Spleen (tissue), 11 donors: ENCODE measurements around the gene SORCS2. TPM values are rescaled to one million over a fixed set of nuclear protein-coding genes. Genes with fewer than 3 reads are reported as not detected.

ENCODE experiments used
- DNase-seq: peaks from one replicate; pipeline ENCODE4 v3.0.0-alpha.2; 2020
- H3K27ac ChIP-seq, 8 donors: fragments of 200-600 bp; sonication (generic) in 7 of 8; 1 replicate in 4 of 8; 2 replicates in 4 of 8; pipeline versions ENCODE4 v1.5.0 to v1.8.0; 2016 to 2021; ENCODE audit warnings: inconsistent platforms in 4 of 8, mild to moderate bottlenecking in 4 of 8, moderate library complexity in 1 of 8
- H3K27me3 ChIP-seq, 7 donors: fragments of 200-600 bp; sonication (generic) in 6 of 7; replicated peaks in 1 of 7; 1 replicate in 4 of 7; 2 replicates in 3 of 7; pipeline versions ENCODE4 v1.5.0 to v1.8.0; 2016 to 2021; ENCODE audit warnings: inconsistent platforms in 3 of 7, mild to moderate bottlenecking in 1 of 7
- H3K36me3 ChIP-seq, 6 donors: fragments of 200-600 bp; sonication (generic) in 5 of 6; 1 replicate in 4 of 6; 2 replicates in 2 of 6; pipeline versions ENCODE4 v1.5.0 to v1.8.0; 2016 to 2021; ENCODE audit warnings: inconsistent platforms in 2 of 6
- H3K4me1 ChIP-seq, 6 donors: fragments of 200-600 bp; sonication (generic) in 5 of 6; 1 replicate in 3 of 6; 2 replicates in 3 of 6; pipeline versions ENCODE4 v1.5.0 to v1.8.0; 2016 to 2021; ENCODE audit warnings: inconsistent platforms in 3 of 6
- H3K4me3 ChIP-seq, 8 donors: fragments of 200-600 bp; sonication (generic) in 7 of 8; 1 replicate in 4 of 8; 2 replicates in 4 of 8; pipeline versions ENCODE4 v1.5.0 to v1.8.0; 2016 to 2021; ENCODE audit warnings: inconsistent platforms in 4 of 8, mild to moderate bottlenecking in 4 of 8, moderate library complexity in 2 of 8
- H3K9me3 ChIP-seq, 8 donors: fragments of 200-600 bp; sonication (generic) in 7 of 8; 1 replicate in 4 of 8; 2 replicates in 4 of 8; pipeline versions ENCODE4 v1.5.0 to v1.8.0; 2016 to 2021; ENCODE audit warnings: inconsistent platforms in 4 of 8
- POLR2A ChIP-seq, 3 donors: fragments of 450-650 bp; IDR thresholded peaks; one replicate each; pipeline ENCODE4 v1.5.1; 2017; ENCODE audit warnings: antibody characterized with exemption in 3 of 3, mild to moderate bottlenecking in 1 of 3
- POLR2AphosphoS5 ChIP-seq, 3 donors: sonication (generic); formaldehyde crosslinking; IDR thresholded peaks; one replicate each; pipeline ENCODE4 v1.5.1; 2017; ENCODE audit warnings: antibody characterized with exemption in 3 of 3
- WGBS, 5 donors: extraction: QIAGEN DNeasy Blood & Tissue Kit in 3 of 5; methylation state at CpG; one replicate each; pipeline versions ENCODE4 v1.1.5 to v1.1.7; 2013 to 2018; 5-methylcytosine and 5-hydroxymethylcytosine counted together
- intact Hi-C: fragments of 100-400 bp; cut with DNase I; formaldehyde crosslinking; loops from one replicate; pipeline ENCODE4 v1.15.0; 2023; ENCODE audit warnings: low total_unique reads
- polyA plus RNA-seq, 3 donors: library from polyadenylated mRNA; stranded (reverse); fragments of 200-250 nt; gene quantifications; one replicate each; pipeline ENCODE4 v1.2.1, GENCODE V29; 2013
- total RNA-seq, 7 donors: library from RNA; depleted of rRNA in 3 of 7; stranded (reverse); fragments of >200 nt in 3 of 7; fragmentation: NEBNext Ultra II Directional in 4 of 7; extraction: Animal tissue kit (Norgen Biotek cat#: 25700) in 4 of 7; gene quantifications; one replicate each; pipeline versions ENCODE4 v1.1.0 to v1.2.1, GENCODE V29; 2016 to 2021
- TF ChIP-seq, protein P1 (sequence below), 11 experiments: fragments of 200-600 bp in 7 of 11; fragments of 450-650 bp in 4 of 11; sonication (generic) in 4 of 11; IDR thresholded peaks in 8 of 11; conservative IDR thresholded peaks in 3 of 11; 1 replicate in 7 of 11; 2 replicates in 4 of 11; pipeline versions ENCODE4 v1.4.0 to v1.8.0; 2016 to 2021; ENCODE audit warnings: antibody characterized with exemption in 11 of 11, inconsistent platforms in 4 of 11, mild to moderate bottlenecking in 1 of 11
- donor health status: healthy with polysubstance abuse.
- donor health status: DM: no; HTN: no; CAD: no; lungs with moderate emphysema.
- donor health status: DM: no; HTN: no; CAD: no.
- donor health status: Bipolar disorder and iron deficiency.
- donor health status: healthy.
- donor health status: DM: no; HTN: no; CAD: no.
- donor health status: DM: yes; HTN: yes; CAD: no.

The SORCS2 gene
- total and polyA plus RNA-seq, 10 donors = 0.33 to 1.6 (median 0.60) TPM

DNA sequence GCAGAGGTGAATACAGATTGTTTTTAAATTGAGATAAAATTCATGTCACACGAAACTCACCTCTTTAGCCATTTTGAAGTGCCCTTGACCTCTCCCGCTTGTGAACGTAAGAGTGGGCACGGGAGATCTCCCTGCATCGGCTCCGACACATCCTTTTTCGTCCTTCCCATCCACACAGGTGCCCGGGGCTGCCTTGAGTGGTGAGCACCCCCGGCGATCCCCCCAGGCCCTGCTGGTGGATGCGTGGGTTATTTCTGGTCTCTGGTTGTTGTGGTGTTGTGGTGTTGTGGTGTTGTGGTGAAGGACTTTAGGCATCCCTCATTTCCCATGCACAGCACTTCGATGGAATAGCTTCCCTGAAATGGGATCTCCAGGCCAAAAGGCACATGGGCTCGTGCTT is 196.3 kb downstream of the SORCS2 start:
- Histone ChIP-seq H3K4me1 (no peaks in the 10 kb centered on the region), H3K36me3 (no peaks in the 10 kb centered on the region), H3K27me3 (peaks cover 0 to 29% (median 0%) of the 10 kb centered on the region in 7 donors), H3K27ac (no peak overlapping the region), H3K9me3 (no peaks in the 10 kb centered on the region), H3K4me3 (no peak overlapping the region)
- TF ChIP-seq POLR2A (IDR thresholded peaks at IDR 0.05) (no peak), POLR2AphosphoS5 (IDR thresholded peaks at IDR 0.05) (no peak)
- TF ChIP-seq, protein P1, sequence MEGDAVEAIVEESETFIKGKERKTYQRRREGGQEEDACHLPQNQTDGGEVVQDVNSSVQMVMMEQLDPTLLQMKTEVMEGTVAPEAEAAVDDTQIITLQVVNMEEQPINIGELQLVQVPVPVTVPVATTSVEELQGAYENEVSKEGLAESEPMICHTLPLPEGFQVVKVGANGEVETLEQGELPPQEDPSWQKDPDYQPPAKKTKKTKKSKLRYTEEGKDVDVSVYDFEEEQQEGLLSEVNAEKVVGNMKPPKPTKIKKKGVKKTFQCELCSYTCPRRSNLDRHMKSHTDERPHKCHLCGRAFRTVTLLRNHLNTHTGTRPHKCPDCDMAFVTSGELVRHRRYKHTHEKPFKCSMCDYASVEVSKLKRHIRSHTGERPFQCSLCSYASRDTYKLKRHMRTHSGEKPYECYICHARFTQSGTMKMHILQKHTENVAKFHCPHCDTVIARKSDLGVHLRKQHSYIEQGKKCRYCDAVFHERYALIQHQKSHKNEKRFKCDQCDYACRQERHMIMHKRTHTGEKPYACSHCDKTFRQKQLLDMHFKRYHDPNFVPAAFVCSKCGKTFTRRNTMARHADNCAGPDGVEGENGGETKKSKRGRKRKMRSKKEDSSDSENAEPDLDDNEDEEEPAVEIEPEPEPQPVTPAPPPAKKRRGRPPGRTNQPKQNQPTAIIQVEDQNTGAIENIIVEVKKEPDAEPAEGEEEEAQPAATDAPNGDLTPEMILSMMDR (IDR thresholded peaks at IDR 0.05 in 8 of 11, conservative IDR thresholded peaks at IDR 0.05 in 3 of 11) = no peak
- DNase-seq = peak; percentile 59
- WGBS, 5 donors = 80 to 87% (median 81%) methylated on average over 10 to 13 of the region's 13 CpGs
- intact Hi-C loops = no loop called here

GRCh38 chr4:7389101-7389701 is 196.9 kb downstream of the SORCS2 start:
- H3K36me3 ChIP-seq = no peaks in the 10 kb centered on the region
- no peaks in the 10 kb centered on the region for H3K4me1 ChIP-seq
- TF ChIP-seq, protein P1 (IDR thresholded peaks at IDR 0.05 in 8 of 11, conservative IDR thresholded peaks at IDR 0.05 in 3 of 11) = no peak
- intact Hi-C loops = no loop called here
- H3K27ac ChIP-seq = no peak overlapping the region
- H3K4me3 ChIP-seq = no peak overlapping the region
- peaks cover 0 to 35% (median 0%) of the 10 kb centered on the region in 7 donors for H3K27me3 ChIP-seq
- peak; percentile 71 for DNase-seq
- no peaks in the 10 kb centered on the region for H3K9me3 ChIP-seq
- 82 to 91% (median 88%) methylated on average over 13 to 15 of the region's 15 CpGs for WGBS, 5 donors

- 47 to 60% (median 57%) methylated on average over 12 of the region's 12 CpGs for WGBS, 5 donors
- TF ChIP-seq, protein P1 (IDR thresholded peaks at IDR 0.05 in 8 of 11, conservative IDR thresholded peaks at IDR 0.05 in 3 of 11) = no peak
- no peak for TF ChIP-seq POLR2AphosphoS5 (IDR thresholded peaks at IDR 0.05)
- no peak for TF ChIP-seq POLR2A (IDR thresholded peaks at IDR 0.05)
- Histone ChIP-seq H3K36me3 (no peaks in the 10 kb centered on the region), H3K9me3 (no peaks in the 10 kb centered on the region), H3K4me1 (no peaks in the 10 kb centered on the region), H3K27ac (no peak overlapping the region), H3K4me3 (no peak overlapping the region), H3K27me3 (peaks cover 0 to 40% (median 0%) of the 10 kb centered on the region in 7 donors)
- intact Hi-C loops = no loop called here
- DNase-seq = peak; percentile 40
These were observed 197.4 kb downstream of the SORCS2 start for GRCh38 chr4:7389719-7390118.

DNA sequence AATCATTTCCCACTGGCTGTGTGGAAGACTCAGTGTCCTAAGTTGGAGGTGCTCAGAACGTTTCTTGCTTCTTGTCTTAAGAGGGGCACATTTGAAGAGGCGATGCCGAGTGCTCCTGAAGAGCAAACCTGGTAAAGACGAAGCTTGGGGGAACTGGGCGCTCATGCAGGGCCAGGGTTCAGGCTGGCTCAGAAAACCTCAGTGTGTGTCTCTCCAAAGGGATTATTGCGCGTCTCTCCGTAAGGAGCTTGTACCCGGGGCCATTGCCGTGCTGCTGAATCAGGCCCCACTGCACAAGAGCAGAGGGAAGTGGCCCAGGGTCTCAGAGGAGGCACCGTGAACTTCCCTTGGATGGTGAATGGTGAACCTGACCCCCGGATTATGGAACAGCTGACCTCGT is 198.0 kb downstream of the SORCS2 start:
- H3K9me3 ChIP-seq = no peaks in the 10 kb centered on the region
- H3K27me3 ChIP-seq = peaks cover 0 to 45% (median 0%) of the 10 kb centered on the region in 7 donors
- no peak overlapping the region for H3K27ac ChIP-seq
- DNase-seq = peak; percentile 53
- WGBS, 5 donors = 79 to 88% (median 85%) methylated on average over 13 of the region's 13 CpGs
- intact Hi-C loops = no loop called here
- H3K36me3 ChIP-seq = no peaks in the 10 kb centered on the region
- TF ChIP-seq, protein P1 (IDR thresholded peaks at IDR 0.05 in 8 of 11, conservative IDR thresholded peaks at IDR 0.05 in 3 of 11) = no peak
- no peaks in the 10 kb centered on the region for H3K4me1 ChIP-seq
- H3K4me3 ChIP-seq = no peak overlapping the region
